ENCODE measurements around the gene NFX1.
"Not testable (repeated sequence)": the region's sequence is repeated elsewhere in the genome, so short reads cannot be mapped to it uniquely, and the experiment has no call there.

GRCh38 chr9:33358641-33359040 is 68.3 kb downstream of the NFX1 start:
- TF ChIP-seq GABPA (IDR thresholded peaks at IDR 0.05; ENCODE audit: low read depth); CTCF (IDR thresholded peaks at IDR 0.05; ENCODE audit: insufficient read depth, low read length); POLR2AphosphoS5 (IDR thresholded peaks at IDR 0.05; ENCODE audit: low read depth); REST (IDR thresholded peaks at IDR 0.05; ENCODE audit: insufficient replicate concordance, low read depth): not testable (repeated sequence)

All from HL-60 (cell line).